Activated T-cell treated with anti-CD3 and anti-CD28 coated beads, Interleukin-2, amount 50 U/mL, for 72 hours (primary cell): ENCODE data around the gene ZNF23. TPM values are rescaled to one million over a fixed set of nuclear protein-coding genes. Genes with fewer than 3 reads are reported as not detected.

Experiments
- ATAC-seq, 2 donors: fragments of 150-1000 bp; cut with Tn5 transposase; replicated peaks in 1 of 2; 2 replicates each; pipeline ENCODE4 v1.10.0; 2021; ENCODE audit warnings: moderate library complexity in 2 of 2, mild to moderate bottlenecking in 1 of 2
- DNase-seq, 2 donors: peaks; one replicate each; pipeline ENCODE4 v3.0.0; 2021 to 2022; ENCODE audit warnings: mixed read lengths in 1 of 2
- H3K27ac Mint-ChIP-seq: one replicate; pipeline ENCODE4 v1.8.0; 2022; ENCODE audit warnings: mild to moderate bottlenecking, moderate library complexity, mixed read lengths
- H3K27me3 Mint-ChIP-seq: one replicate; pipeline ENCODE4 v1.8.0; 2022; ENCODE audit warnings: low read depth, mixed read lengths
- H3K36me3 Mint-ChIP-seq, 2 donors: one replicate each; pipeline ENCODE4 v1.8.0; 2022; ENCODE audit warnings: mixed read lengths in 2 of 2, mild to moderate bottlenecking in 1 of 2; ENCODE audit not compliant: insufficient read depth in 2 of 2
- H3K4me1 Mint-ChIP-seq: one replicate; pipeline ENCODE4 v1.8.0; 2022; ENCODE audit warnings: low read depth, mixed read lengths
- H3K4me3 Mint-ChIP-seq, 2 donors: one replicate each; pipeline ENCODE4 v1.8.0; 2022; ENCODE audit warnings: mild to moderate bottlenecking in 2 of 2, mixed read lengths in 2 of 2, moderate library complexity in 2 of 2
- H3K9me3 Mint-ChIP-seq, 2 donors: one replicate each; pipeline ENCODE4 v1.8.0; 2022; ENCODE audit warnings: mixed read lengths in 2 of 2
- total RNA-seq, 2 donors: library from RNA; stranded (reverse); gene quantifications; one replicate each; pipeline ENCODE4 v1.2.3, GENCODE V29; 2022

ZNF23 gene
- total RNA-seq, 2 donors from 2014 or later = 9.7 to 11.9 TPM

- Mint-ChIP-seq H3K27ac (peak overlapping the region; percentile 74), H3K4me3 (peak overlapping the region; percentile 83 to 93)
Measured at GRCh38 chr16:71484006-71484893, 22.2 kb upstream of the ZNF23 start.

GRCh38 chr16:71482569-71482968 lies 20.5 kb upstream of the ZNF23 start:
- H3K4me3 Mint-ChIP-seq = no peak overlapping the region
- no peaks in the 10 kb centered on the region for H3K9me3 Mint-ChIP-seq
- peaks cover 17% of the 10 kb centered on the region for H3K4me1 Mint-ChIP-seq
- no peaks in the 10 kb centered on the region for H3K27me3 Mint-ChIP-seq
- ATAC-seq = no peak
- DNase-seq = no peak
- H3K27ac Mint-ChIP-seq = no peak overlapping the region
- peaks cover 0 to 1% of the 10 kb centered on the region in 2 donors for H3K36me3 Mint-ChIP-seq

More at GRCh38 chr16:71484006-71484893, 22.2 kb upstream of the ZNF23 start:
- DNase-seq (peak; percentile 81 to 84), ATAC-seq (peak; percentile 97)
- H3K36me3 Mint-ChIP-seq = peaks cover 0 to 1% of the 10 kb centered on the region in 2 donors
- peaks cover 17% of the 10 kb centered on the region for H3K4me1 Mint-ChIP-seq
- no peaks in the 10 kb centered on the region for H3K9me3 Mint-ChIP-seq
- H3K27me3 Mint-ChIP-seq = no peaks in the 10 kb centered on the region

GRCh38 chr16:71480956-71481355 lies 18.9 kb upstream of the ZNF23 start:
- no peak overlapping the region for H3K27ac Mint-ChIP-seq
- peaks cover 17% of the 10 kb centered on the region for H3K4me1 Mint-ChIP-seq
- H3K4me3 Mint-ChIP-seq = no peak overlapping the region
- ATAC-seq (no peak), DNase-seq (no peak)
- peaks cover 0 to 1% of the 10 kb centered on the region in 2 donors for H3K36me3 Mint-ChIP-seq
- no peaks in the 10 kb centered on the region for H3K9me3 Mint-ChIP-seq
- no peaks in the 10 kb centered on the region for H3K27me3 Mint-ChIP-seq

- H3K4me3 Mint-ChIP-seq = no peak overlapping the region
- no peaks in the 10 kb centered on the region for H3K27me3 Mint-ChIP-seq
Measured at GRCh38 chr16:71479420-71479819, 17.4 kb upstream of the ZNF23 start.

GRCh38 chr16:71476457-71477124 lies 14.5 kb upstream of the ZNF23 start:
- ATAC-seq = no peak

More at GRCh38 chr16:71479420-71479819, 17.4 kb upstream of the ZNF23 start:
- Mint-ChIP-seq H3K36me3 (peaks cover 0 to 1% of the 10 kb centered on the region in 2 donors), H3K4me1 (peaks cover 10% of the 10 kb centered on the region), H3K9me3 (no peaks in the 10 kb centered on the region), H3K27ac (no peak overlapping the region)
- no peak for ATAC-seq
- no peak for DNase-seq

GRCh38 chr16:71474864-71475263 lies 12.8 kb upstream of the ZNF23 start:
- no peak for ATAC-seq
- Mint-ChIP-seq H3K4me3 (no peak overlapping the region), H3K36me3 (no peaks in the 10 kb centered on the region), H3K27me3 (no peaks in the 10 kb centered on the region), H3K4me1 (no peaks in the 10 kb centered on the region), H3K9me3 (no peaks in the 10 kb centered on the region), H3K27ac (no peak overlapping the region)
- DNase-seq = no peak

More at GRCh38 chr16:71476457-71477124, 14.5 kb upstream of the ZNF23 start:
- Mint-ChIP-seq H3K4me3 (no peak overlapping the region), H3K9me3 (no peaks in the 10 kb centered on the region), H3K36me3 (no peaks in the 10 kb centered on the region), H3K27ac (no peak overlapping the region), H3K27me3 (no peaks in the 10 kb centered on the region), H3K4me1 (no peaks in the 10 kb centered on the region)
- DNase-seq = no peak

GRCh38 chr16:71473891-71474290 lies 11.8 kb upstream of the ZNF23 start:
- Mint-ChIP-seq H3K27ac (peak overlapping the region; percentile 10), H3K36me3 (no peaks in the 10 kb centered on the region), H3K4me1 (no peaks in the 10 kb centered on the region), H3K27me3 (no peaks in the 10 kb centered on the region), H3K9me3 (no peaks in the 10 kb centered on the region), H3K4me3 (no peak overlapping the region)
- ATAC-seq = no peak
- no peak for DNase-seq

GRCh38 chr16:71472931-71473330 lies 10.9 kb upstream of the ZNF23 start:
- Mint-ChIP-seq H3K4me3 (no peak overlapping the region), H3K27ac (no peak overlapping the region), H3K4me1 (no peaks in the 10 kb centered on the region), H3K36me3 (no peaks in the 10 kb centered on the region), H3K9me3 (no peaks in the 10 kb centered on the region), H3K27me3 (no peaks in the 10 kb centered on the region)
- DNase-seq (no peak), ATAC-seq (no peak)

- H3K27me3 Mint-ChIP-seq = no peaks in the 10 kb centered on the region
- no peak overlapping the region for H3K27ac Mint-ChIP-seq
- H3K36me3 Mint-ChIP-seq = no peaks in the 10 kb centered on the region
- no peaks in the 10 kb centered on the region for H3K4me1 Mint-ChIP-seq
- no peaks in the 10 kb centered on the region for H3K9me3 Mint-ChIP-seq
- no peak overlapping the region for H3K4me3 Mint-ChIP-seq
- no peak for ATAC-seq
- no peak for DNase-seq
Measured at GRCh38 chr16:71472051-71472450, 10.0 kb upstream of the ZNF23 start.

- H3K4me3 Mint-ChIP-seq = no peak overlapping the region
- no peaks in the 10 kb centered on the region for H3K27me3 Mint-ChIP-seq
- H3K27ac Mint-ChIP-seq = no peak overlapping the region
Measured at GRCh38 chr16:71467810-71468209, 5.8 kb upstream of the ZNF23 start.

GRCh38 chr16:71464231-71464630 lies 2.2 kb upstream of the ZNF23 start:
- Mint-ChIP-seq H3K9me3 (peaks cover 0 to 2% of the 10 kb centered on the region in 2 donors), H3K27ac (no peak overlapping the region), H3K27me3 (no peaks in the 10 kb centered on the region), H3K36me3 (no peaks in the 10 kb centered on the region), H3K4me1 (peaks cover 31% of the 10 kb centered on the region), H3K4me3 (no peak overlapping the region)
- ATAC-seq (no peak), DNase-seq (no peak)

More at GRCh38 chr16:71467810-71468209, 5.8 kb upstream of the ZNF23 start:
- Mint-ChIP-seq H3K36me3 (no peaks in the 10 kb centered on the region), H3K4me1 (peaks cover 9% of the 10 kb centered on the region), H3K9me3 (peaks cover 0 to 2% of the 10 kb centered on the region in 2 donors)
- ATAC-seq (peak in 1 of 2 donors; percentile 30), DNase-seq (peak; percentile 32 to 40)

GRCh38 chr16:71460941-71461340 lies 1.1 kb downstream of the ZNF23 start:
- peaks cover 3 to 4% of the 10 kb centered on the region in 2 donors for H3K36me3 Mint-ChIP-seq
- peaks cover 36% of the 10 kb centered on the region for H3K4me1 Mint-ChIP-seq
- no peaks in the 10 kb centered on the region for H3K27me3 Mint-ChIP-seq
- H3K4me3 Mint-ChIP-seq = peak overlapping the region; percentile 83 to 86
- peaks cover 0 to 2% of the 10 kb centered on the region in 2 donors for H3K9me3 Mint-ChIP-seq
- ATAC-seq (no peak), DNase-seq (no peak)
- H3K27ac Mint-ChIP-seq = peak overlapping the region; percentile 90

GRCh38 chr16:71460236-71460635 lies 1.8 kb downstream of the ZNF23 start:
- Mint-ChIP-seq H3K4me3 (peak overlapping the region in 1 of 2 donors; percentile 86), H3K27me3 (no peaks in the 10 kb centered on the region), H3K4me1 (peaks cover 36% of the 10 kb centered on the region), H3K27ac (no peak overlapping the region), H3K9me3 (peaks cover 0 to 2% of the 10 kb centered on the region in 2 donors), H3K36me3 (peaks cover 4% of the 10 kb centered on the region in 2 donors)
- ATAC-seq = no peak
- no peak for DNase-seq
